SU-DHL-6 (cell line): ENCODE data around the gene RPRD1B.

Experiments used
- CTCF ChIP-seq: fragments of 200-600 bp; sonication (generic); IDR thresholded peaks from one replicate; pipeline ENCODE4 v1.5.1; 2017; ENCODE audit warnings: antibody characterized with exemption, mild to moderate bottlenecking, low read length, moderate library complexity; ENCODE audit not compliant: insufficient read depth, poor library complexity, severe bottlenecking
- EZH2phosphoT487 ChIP-seq: fragments of 200-600 bp; sonication (generic), shearing (Covaris generic); conservative IDR thresholded peaks from 2 replicates; pipeline ENCODE4 v1.6.1; 2018; ENCODE audit warnings: mild to moderate bottlenecking, antibody characterized with exemption, low read length, moderate library complexity, mixed read lengths

DNA sequence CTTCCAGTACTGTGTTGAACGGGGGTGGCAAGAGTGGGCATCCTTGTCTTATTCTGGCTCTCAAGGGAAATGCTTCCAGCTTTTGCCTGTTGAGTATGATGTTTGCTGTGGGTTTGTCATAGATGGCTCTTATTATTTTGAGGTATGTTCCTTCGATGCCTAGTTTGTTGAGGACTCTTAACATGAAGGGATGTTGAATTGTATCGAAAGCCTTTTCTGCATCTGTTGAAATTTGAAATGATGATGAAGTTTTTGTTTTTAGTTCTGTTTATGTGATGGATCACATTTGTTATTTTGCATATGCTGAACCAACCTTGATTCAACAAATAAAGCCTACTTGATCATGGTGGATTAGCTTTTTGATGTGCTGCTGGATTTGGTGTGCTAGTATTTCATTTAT, 48.0 kb downstream of the RPRD1B start:
- TF ChIP-seq CTCF (no peak), EZH2phosphoT487 (no peak)
